ENCODE results near the gene NMNAT3. TPM values are rescaled to one million over a fixed set of nuclear protein-coding genes. Genes with fewer than 3 reads are reported as not detected.

The NMNAT3 gene
- total RNA-seq, 1 experiment from 2014 or later, result 4.8 TPM

GRCh38 chr3:139561255-139561817 lies 116.4 kb downstream of the NMNAT3 start:
- POLR2A ChIA-PET (ENCODE audit: unreplicated experiment), result no interaction called here
- no peaks in the 10 kb centered on the region for H3K9me3 ChIP-seq (ENCODE audit: low read length)

DNA sequence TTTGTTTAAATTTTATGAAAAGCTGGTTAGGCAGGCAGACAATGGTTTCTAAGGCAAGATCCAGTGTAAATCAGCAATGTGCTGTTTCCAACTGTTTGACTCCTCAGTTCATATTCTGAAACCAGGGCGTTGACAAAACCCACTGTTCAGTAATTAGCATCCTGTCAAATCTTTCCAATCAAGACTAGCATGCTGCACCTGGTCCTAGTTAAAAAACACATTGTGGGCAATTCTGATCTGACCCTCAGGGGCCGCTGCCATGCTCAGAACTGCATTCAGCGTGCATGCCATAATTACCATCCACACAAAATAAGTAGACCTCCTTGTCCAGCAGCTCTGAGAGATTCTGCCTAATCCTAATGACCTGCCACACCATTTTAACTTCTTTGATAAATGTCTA lies 117.4 kb downstream of the NMNAT3 start:
- BruUV-seq (replicated peaks), result no TSS peak

More at GRCh38 chr3:139561255-139561817, 116.4 kb downstream of the NMNAT3 start:
- Histone ChIP-seq H3F3A (ENCODE audit: low read length, unreplicated experiment) (no peaks in the 10 kb centered on the region), H3K36me3 (ENCODE audit: low read depth, low read length) (no peaks in the 10 kb centered on the region; the same call in 1 of the 2 replicates), H2AFZ (ENCODE audit: low read length) (no peak overlapping the region), H3K4me1 (ENCODE audit: insufficient read depth, low read length) (peaks cover 22% of the 10 kb centered on the region), H3K27me3 (ENCODE audit: low read length) (no peaks in the 10 kb centered on the region), H3K9me2 (replicated peaks; ENCODE audit: low read length) (no peaks in the 10 kb centered on the region), H3K4me3 (ENCODE audit: low read length) (no peak overlapping the region), H3K4me2 (ENCODE audit: low read length) (no peak overlapping the region), H3K27ac (ENCODE audit: low read length) (no peak overlapping the region), H3K9ac (ENCODE audit: low read length) (no peak overlapping the region), H3K79me2 (ENCODE audit: low read length) (no peaks in the 10 kb centered on the region), H4K20me1 (ENCODE audit: low read length) (no peaks in the 10 kb centered on the region)
- CTCF ChIA-PET, result no interaction called here
- no peak for TF ChIP-seq CTCF (conservative IDR thresholded peaks at IDR 0.05; ENCODE audit: low read depth, low read length)
- TF ChIP-seq EZH2phosphoT487 (IDR thresholded peaks at IDR 0.05; ENCODE audit: borderline replicate concordance, low read length), result no peak
- no peak for TF ChIP-seq EZH2 (IDR thresholded peaks at IDR 0.05; ENCODE audit: low read length, unreplicated experiment)
- intact Hi-C loops (cut with micrococcal nuclease), result loop anchor here (10.0 kb wide), 1 partner anchor 1303 kb away; no protein-coding TSS in a partner anchor
- BruUV-seq (replicated peaks), result no TSS peak
- ATAC-seq, result no peak
- DNase-seq, result no peak

More for the DNA sequence above, 117.4 kb downstream of the NMNAT3 start:
- TF ChIP-seq EZH2phosphoT487 (IDR thresholded peaks at IDR 0.05; ENCODE audit: borderline replicate concordance, low read length) (no peak), EZH2 (IDR thresholded peaks at IDR 0.05; ENCODE audit: low read length, unreplicated experiment) (no peak), CTCF (conservative IDR thresholded peaks at IDR 0.05; ENCODE audit: low read depth, low read length) (no peak)
- ATAC-seq, result no peak
- intact Hi-C loops (cut with micrococcal nuclease), result loop anchor here (10.0 kb wide), 1 partner anchor 1304 kb away; no protein-coding TSS in a partner anchor
- Histone ChIP-seq H3K4me2 (ENCODE audit: low read length) (peak overlapping the region; percentile 77; the same call in 1 of the 2 replicates), H2AFZ (ENCODE audit: low read length) (no peak overlapping the region), H3K4me1 (ENCODE audit: insufficient read depth, low read length) (peaks cover 22% of the 10 kb centered on the region), H4K20me1 (ENCODE audit: low read length) (no peaks in the 10 kb centered on the region), H3K27me3 (ENCODE audit: low read length) (no peaks in the 10 kb centered on the region), H3K36me3 (ENCODE audit: low read depth, low read length) (no peaks in the 10 kb centered on the region; the same call in 1 of the 2 replicates), H3K4me3 (ENCODE audit: low read length) (no peak overlapping the region), H3K27ac (ENCODE audit: low read length) (0 out of 2 replicates have a peak overlapping the region, but pooled peaks have one; percentile 23), H3K9me2 (replicated peaks; ENCODE audit: low read length) (no peaks in the 10 kb centered on the region), H3K79me2 (ENCODE audit: low read length) (no peaks in the 10 kb centered on the region), H3K9me3 (ENCODE audit: low read length) (no peaks in the 10 kb centered on the region), H3F3A (ENCODE audit: low read length, unreplicated experiment) (no peaks in the 10 kb centered on the region), H3K9ac (ENCODE audit: low read length) (no peak overlapping the region)
- ChIA-PET POLR2A (ENCODE audit: unreplicated experiment) (no interaction called here), CTCF (interaction anchor here (0.6 kb wide), 1 partner anchor 181 kb away, joined by 3 read pairs; no protein-coding TSS in a partner anchor)
- no peak for DNase-seq
